NOMO-1 treated with dmso at 0.1 percent for 144 hours (cell line): ENCODE data around the gene TRIP13.
"Not testable (repeated sequence)": the region's sequence is repeated elsewhere in the genome, so short reads cannot be mapped to it uniquely, and the experiment has no call there.

ENCODE experiments used
- DNase-seq: peaks from one replicate; lab custom pipeline; 2025; ENCODE audit not compliant: unreplicated experiment; lab: John Stamatoyannopoulos, UW

TRIP13 gene

GRCh38 chr5:871596-872298 lies 20.9 kb upstream of the TRIP13 start:
- DNase-seq, result no peak

DNA sequence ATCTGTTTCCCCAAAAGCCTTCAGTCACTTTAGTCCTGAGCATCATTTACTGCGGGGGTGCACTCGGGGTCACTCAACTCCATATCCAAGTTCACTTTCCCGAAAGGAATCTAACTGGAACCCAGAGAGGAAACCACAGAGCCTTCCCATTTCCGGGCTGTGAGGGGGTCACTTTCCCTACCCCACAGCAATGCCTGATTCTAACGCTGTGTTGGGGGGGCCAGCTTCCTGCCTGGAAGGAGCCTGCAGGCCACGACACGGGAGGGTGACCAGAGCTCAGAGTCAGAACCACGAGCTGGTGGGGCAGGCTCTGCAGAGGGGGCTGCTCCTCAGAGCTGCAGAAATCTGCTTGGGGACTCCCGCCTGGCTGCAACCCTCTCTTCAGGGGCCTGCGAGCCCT lies 20.4 kb upstream of the TRIP13 start:
- DNase-seq, result no peak

DNA sequence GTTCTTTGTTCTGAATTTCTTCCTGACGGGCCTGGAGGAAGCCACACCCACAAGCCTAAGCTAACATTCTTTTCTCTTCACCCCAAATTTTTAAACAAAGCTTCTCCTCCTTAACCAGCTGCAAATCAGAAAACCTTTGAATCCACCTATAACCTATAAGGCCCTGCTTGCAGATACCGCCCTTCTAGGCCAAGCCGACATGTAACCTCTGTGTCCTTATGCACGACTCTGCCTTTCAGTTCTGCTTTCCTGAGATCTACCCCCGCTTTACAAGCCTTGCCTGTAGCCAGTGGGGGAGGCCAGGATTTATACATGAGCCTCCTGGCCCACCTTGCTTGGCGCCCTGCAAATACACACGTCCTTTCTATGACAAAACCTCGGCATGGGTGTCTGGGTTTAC lies 19.4 kb upstream of the TRIP13 start:
- DNase-seq, result no peak

DNA sequence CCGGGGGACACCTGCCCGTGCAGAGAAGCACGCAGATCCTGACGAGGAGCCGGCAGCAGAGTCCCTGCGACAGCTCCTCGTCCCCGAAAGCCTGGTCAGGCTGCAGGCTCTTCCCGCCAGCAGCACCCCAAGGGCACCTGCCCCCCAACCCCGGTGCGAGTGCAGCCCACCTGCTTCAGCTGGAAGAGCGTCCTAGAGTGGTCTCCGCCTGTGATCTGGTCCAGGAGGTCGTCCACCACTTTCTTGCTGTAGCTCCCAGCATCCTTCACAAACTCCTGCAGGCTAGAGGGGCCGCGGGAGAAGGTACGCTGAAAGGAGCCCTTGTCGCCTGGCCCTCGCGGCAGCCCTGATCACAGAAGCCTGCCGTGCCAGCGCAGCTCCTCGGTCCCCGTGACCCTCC lies 16.8 kb upstream of the TRIP13 start:
- no peak for DNase-seq

- no peak for DNase-seq
Measured at GRCh38 chr5:876398-877365, 16.0 kb upstream of the TRIP13 start.

DNA sequence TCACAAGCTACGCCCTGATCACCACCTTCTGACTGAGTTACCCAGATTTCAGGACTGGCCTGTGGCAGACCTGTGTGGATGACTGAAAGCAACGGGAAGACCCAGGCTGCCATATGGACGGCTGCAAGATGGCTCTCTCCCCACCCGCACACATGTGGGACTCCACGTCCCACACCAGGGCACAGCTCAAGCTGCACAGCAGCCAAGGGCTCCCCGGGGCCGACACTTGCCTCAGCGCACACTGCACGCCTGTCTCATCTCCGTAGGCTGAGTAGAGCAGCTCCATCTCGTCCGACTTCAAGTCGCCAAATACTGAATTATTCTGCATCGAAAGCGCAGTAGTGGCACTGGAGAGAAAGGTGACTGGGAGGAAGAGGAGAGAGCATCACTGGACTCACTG lies 14.6 kb upstream of the TRIP13 start:
- DNase-seq, result no peak

DNA sequence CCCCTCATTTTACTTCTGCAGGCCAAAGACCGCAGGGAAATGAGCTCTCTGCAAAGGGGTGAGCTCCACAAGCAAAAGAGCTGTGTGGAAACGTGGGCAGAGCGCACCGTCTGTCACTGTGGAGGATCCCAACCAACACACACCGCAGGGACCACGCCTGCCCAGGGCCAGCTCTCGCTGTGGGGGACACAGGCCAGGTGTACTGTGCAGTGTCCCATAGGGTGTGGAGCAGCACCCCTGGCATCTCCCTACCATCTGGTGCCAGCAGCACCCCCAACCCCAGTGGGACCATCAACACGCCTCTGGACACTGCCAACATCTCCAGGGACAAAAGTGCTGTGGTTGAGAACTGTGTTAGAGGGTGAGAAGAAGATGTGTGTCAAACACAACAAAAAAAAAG lies 14.0 kb upstream of the TRIP13 start:
- not testable (repeated sequence) for DNase-seq

- no peak for DNase-seq
Measured at GRCh38 chr5:880816-881550, 11.7 kb upstream of the TRIP13 start.

- no peak for DNase-seq
Measured at GRCh38 chr5:881551-881935, 11.1 kb upstream of the TRIP13 start.

GRCh38 chr5:882253-883183 lies 10.2 kb upstream of the TRIP13 start:
- no peak for DNase-seq

- no peak for DNase-seq
Measured at GRCh38 chr5:883475-884181, 9.1 kb upstream of the TRIP13 start.

DNA sequence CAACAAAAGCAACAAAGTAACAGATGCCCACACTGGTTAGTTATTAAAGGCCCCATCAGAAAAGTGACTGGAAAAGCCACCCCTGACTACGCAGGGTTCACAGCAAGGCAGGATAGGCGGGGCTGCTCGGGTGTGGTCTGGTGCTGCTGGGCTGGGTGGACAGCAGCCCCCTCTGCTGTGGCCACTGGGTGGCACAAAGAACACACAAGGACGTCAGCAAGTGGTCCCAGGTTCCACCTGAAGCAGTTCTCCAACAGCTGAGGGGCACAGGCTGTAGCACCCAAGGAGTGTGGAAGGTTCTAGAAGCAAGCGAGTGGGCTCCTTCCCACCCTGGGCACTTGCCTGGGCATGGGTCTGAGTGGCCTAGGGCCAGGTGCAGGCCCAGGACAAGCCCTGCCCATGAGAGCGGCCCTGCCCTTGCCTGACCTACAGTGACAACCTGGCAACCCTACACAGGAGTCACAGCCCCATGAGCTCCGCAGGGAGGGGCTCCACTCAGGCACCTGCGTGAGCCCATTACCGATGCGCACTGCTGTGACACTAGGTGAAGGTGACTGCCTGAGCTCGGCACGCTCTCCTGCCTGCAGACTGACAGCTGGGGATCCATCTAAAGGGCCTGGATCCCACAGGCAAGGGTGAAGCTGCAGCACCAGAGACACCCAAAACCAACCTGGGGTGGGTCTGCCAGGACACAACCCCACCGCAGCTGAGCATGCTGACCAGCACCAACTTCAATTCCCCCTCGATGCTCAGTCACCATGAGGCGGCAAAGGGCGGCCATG lies 8.1 kb upstream of the TRIP13 start:
- no peak for DNase-seq

DNA sequence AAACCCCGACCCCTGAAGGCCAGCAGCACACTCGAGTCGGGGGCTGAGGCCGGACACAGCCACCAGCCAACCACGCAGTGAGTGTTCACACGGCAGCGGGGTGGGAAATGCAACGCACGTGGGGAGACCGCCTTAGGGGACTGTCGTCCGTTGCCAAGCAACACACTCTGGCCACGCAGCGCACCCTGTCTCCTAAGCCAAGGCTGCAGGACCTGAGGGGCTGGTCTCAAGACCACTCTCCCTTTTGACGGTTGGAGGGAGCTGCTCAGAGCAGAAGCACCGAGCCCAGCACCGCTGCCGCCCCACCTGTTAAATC lies 7.6 kb upstream of the TRIP13 start:
- no peak for DNase-seq

- no peak for DNase-seq
Measured at GRCh38 chr5:885529-885928, 7.2 kb upstream of the TRIP13 start.

DNA sequence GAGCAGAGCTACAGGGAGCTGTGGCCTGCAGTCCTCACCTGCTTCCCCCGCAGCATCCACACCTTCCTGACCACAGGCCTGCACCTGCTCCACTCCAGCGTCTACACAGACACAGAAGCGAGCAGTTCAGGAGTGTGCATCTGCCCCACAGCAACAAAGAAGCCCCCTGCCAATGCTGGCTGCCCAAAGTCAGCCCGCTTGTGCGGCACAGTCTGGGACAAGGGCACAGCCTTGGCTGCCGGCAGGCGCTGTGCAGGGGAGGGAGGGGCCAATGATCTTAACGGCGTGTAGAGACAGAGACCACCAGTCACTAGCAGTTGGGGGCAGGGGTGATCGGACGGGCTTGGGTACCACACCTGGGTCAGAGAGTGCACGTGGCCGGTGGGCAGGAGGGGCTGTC lies 6.6 kb upstream of the TRIP13 start:
- no peak for DNase-seq

DNA sequence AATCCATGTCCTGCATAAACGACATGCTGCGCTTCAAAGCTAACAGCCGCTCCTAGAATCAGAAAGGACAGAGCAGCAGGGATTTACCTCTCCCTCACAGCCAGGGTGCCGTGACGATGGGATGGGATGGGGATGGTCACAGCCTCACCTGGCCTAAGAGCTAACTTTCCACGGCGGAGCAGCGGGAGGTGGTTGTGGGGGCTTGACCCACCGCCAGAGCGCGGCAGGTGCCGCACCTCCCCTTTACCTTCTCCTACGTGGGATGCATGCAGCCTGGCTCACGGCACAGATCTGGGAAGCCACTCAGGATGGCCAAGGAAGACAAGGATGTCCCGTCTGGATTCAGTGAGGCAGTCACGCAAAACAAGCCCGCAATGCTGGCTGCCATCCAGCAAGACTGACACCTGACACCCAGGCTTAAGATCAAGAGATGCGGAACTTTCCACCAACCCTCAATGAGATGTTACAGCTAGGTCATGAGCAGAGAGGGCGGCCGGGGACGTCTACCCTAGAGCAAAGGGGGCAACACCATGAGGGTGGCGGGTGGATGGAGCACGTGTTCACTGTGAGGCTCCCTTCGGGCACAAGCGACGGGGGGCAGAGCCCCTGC lies 5.9 kb upstream of the TRIP13 start:
- no peak for DNase-seq

DNA sequence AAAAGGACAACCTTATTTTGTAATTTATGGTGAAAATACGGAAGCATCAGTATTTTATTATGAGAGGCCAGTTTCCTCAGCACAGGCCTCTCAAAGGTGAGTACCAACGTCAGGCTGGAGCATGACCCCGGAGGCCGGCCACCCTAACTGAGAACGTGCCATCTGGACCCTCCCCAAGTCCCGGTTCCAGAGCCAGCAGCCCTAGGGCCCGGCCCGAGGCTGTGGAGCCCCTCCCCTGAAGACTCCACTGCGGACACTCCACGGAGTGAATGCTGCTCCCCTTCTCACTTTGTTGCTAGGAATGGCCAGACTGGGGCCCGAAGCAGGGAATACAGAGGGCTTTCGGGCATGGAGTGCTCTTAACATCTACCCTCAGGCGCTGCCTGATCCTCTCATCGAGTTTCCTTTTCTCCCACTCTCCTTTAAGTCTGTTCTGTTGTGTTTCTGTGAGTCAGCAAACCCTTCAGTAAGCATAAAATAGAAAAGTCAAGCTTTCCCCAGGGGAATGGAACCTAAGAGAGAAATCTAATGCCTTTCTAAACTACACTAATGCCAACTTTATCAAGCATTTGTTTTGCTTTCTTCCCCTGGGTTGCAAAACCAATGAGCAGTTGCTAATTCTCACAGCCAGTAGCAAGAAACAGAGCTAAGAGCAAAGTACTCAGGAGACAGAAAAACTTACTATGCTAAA lies 4.6 kb upstream of the TRIP13 start:
- no peak for DNase-seq

GRCh38 chr5:888638-889035 lies 4.0 kb upstream of the TRIP13 start:
- DNase-seq, result no peak
